PFSK-1 (cell line): ENCODE data around the gene PODXL2.

Experiments
- FOXP2 ChIP-seq: optimal IDR thresholded peaks from 2 replicates; pipeline ENCODE3; 2011; ENCODE audit warnings: borderline replicate concordance, control low read depth, inconsistent platforms; ENCODE audit not compliant: insufficient read depth; ENCODE audit errors: extremely low read length, extremely low read depth
- POLR2AphosphoS5 ChIP-seq: IDR thresholded peaks from 2 replicates; pipeline ENCODE4 v1.6.1; 2012; ENCODE audit warnings: low read depth, mild to moderate bottlenecking, control low read depth, low read length, moderate library complexity
- REST ChIP-seq, 2 experiments: IDR thresholded peaks; 2 replicates each; pipeline versions ENCODE4 v1.6.1 to v1.8.0; 2011 to 2012; ENCODE audit warnings: low read depth in 2 of 2, low read length in 2 of 2, control low read depth in 1 of 2, inconsistent platforms in 1 of 2, mild to moderate bottlenecking in 1 of 2, moderate library complexity in 1 of 2; ENCODE audit not compliant: insufficient read depth in 1 of 2
- SIN3A ChIP-seq: IDR thresholded peaks from 2 replicates; pipeline ENCODE4 v1.6.1; 2012; ENCODE audit warnings: mild to moderate bottlenecking, low read length, moderate library complexity, borderline replicate concordance; ENCODE audit not compliant: insufficient read depth
- TAF1 ChIP-seq: IDR thresholded peaks from 2 replicates; pipeline ENCODE4 v1.6.1; 2012; ENCODE audit warnings: low read length, control low read depth, borderline replicate concordance; ENCODE audit not compliant: insufficient read depth

PODXL2 gene

GRCh38 chr3:127701280-127701911, 72.4 kb downstream of the PODXL2 start:
- no peak for TF ChIP-seq FOXP2
- TF ChIP-seq SIN3A = no peak
- no peak for TF ChIP-seq TAF1
- no peak for TF ChIP-seq POLR2AphosphoS5
- no peak for TF ChIP-seq REST (IDR thresholded peaks at IDR 0.05; ENCODE audit: insufficient read depth in 1 of 2, low read depth in 2 of 2, low read length in 2 of 2)

DNA sequence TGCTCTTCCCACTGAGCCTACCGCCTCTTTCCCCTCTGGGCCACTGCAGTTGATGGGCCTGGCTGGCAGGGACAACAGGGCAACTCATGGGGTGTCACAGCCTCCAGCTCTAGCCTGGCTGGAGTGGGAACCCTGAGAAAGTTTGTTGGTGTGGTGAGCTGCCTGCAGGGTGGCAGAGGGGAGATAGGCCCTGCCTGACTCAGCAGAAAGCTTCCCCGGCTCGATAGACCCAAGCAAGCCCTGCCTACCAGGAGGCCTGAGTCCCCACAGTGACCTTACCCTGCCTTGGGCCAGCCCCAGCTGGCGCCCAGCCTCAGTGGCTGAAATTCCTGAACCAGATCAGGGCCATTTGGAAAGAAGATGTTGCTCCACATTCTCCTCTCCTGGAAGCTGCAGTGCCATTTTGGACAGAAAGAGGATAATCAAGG, 73.2 kb downstream of the PODXL2 start:
- TF ChIP-seq FOXP2 = no peak
- no peak for TF ChIP-seq SIN3A
- no peak for TF ChIP-seq TAF1
- no peak for TF ChIP-seq POLR2AphosphoS5
- no peak for TF ChIP-seq REST (IDR thresholded peaks at IDR 0.05; ENCODE audit: insufficient read depth in 1 of 2, low read depth in 2 of 2, low read length in 2 of 2)

DNA sequence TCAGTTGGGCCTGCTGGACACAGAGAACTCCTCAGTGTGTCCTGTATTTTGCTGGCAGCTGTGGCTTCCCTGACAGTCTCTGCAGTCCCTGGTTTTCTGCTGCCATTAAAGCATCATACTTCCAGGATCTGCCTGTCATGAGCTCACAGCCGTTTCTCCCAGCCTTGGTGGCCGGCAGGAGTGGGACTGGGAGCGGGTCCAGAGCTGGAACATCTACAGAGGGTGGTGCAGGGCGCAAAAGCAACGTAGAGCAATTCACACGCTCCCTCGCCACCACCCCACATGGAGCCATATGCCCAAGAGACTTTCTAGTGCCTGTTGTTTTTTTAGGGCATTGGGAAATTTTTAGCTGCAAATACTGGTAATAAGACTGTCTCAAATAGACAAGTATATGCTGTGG, 77.3 kb downstream of the PODXL2 start:
- TF ChIP-seq REST (IDR thresholded peaks at IDR 0.05; ENCODE audit: insufficient read depth in 1 of 2, low read depth in 2 of 2, low read length in 2 of 2) (no peak), SIN3A (no peak), POLR2AphosphoS5 (no peak), FOXP2 (no peak), TAF1 (no peak)

DNA sequence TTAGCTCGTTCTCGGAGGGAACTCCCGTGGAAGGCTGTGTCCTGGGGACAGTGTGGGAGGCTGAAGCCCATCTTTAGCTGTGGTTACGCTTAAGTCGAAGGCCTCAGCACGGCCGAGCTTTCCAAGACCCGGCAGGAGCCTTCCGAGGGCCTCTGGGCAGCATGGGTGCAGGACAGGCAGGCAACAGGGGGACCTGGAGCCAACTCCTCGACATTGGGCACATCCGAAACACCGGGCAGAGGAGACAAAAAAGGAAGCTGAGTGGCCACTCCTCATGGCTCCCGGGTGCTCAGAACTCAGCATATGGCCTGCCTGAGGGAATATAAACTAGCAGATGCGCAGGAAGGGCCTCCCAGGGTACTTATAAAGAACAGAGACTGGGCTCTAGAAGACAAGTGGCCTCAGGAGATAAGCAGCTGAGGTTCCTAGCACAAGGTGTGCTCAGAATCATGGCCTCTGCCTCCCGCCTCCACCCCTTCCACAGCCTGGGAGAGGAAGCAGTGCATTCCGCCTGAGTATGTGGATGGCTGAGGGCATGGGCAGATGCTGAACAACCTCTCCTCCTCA, 77.9 kb downstream of the PODXL2 start:
- TF ChIP-seq TAF1 (no peak), POLR2AphosphoS5 (no peak), SIN3A (no peak), REST (IDR thresholded peaks at IDR 0.05; ENCODE audit: insufficient read depth in 1 of 2, low read depth in 2 of 2, low read length in 2 of 2) (no peak), FOXP2 (no peak)
